HG03558 (cell line): ENCODE measurements around the gene ELOA2.
"Not testable (repeated sequence)": the region's sequence is repeated elsewhere in the genome, so short reads cannot be mapped to it uniquely, and the experiment has no call there.

Experiments
- ATAC-seq: cut with Tn5 transposase; IDR thresholded peaks from one replicate; pipeline ENCODE4 v1.9.1; 2021; ENCODE audit warnings: moderate number of reproducible peaks; ENCODE audit not compliant: unreplicated experiment; ENCODE audit errors: extremely low read depth

Gene ELOA2

DNA sequence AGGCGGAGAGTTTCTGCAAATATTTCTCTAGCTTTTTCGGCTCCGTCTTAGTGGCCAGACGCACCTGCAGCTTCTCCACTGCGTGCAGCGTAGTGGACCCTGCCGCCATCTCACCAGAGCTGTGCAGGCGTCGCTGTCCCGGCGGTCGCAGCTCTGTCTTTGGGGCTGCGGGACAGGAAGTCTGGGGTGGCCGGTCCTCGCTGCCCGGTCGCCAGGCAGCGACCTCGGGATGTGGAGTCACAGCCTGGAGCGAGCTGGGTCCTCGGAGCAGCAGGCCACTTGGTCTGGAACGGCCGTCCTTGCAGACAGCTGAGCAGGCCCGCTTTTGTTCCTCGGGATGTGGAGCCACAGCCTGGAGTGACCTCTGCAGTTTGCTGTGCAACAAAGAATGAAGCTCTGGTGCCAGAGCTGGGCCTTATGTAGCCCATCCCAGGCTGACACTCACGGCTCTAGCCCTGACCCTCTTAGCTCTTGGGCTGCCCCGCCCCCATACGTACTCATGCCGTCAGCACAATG lies at the start of gene ELOA2:
ELOA2 (minus strand) TSS at position 466 of the 516 bp plus-strand sequence; CDS start at position 109, 357 bp downstream.
- no peak for ATAC-seq

DNA sequence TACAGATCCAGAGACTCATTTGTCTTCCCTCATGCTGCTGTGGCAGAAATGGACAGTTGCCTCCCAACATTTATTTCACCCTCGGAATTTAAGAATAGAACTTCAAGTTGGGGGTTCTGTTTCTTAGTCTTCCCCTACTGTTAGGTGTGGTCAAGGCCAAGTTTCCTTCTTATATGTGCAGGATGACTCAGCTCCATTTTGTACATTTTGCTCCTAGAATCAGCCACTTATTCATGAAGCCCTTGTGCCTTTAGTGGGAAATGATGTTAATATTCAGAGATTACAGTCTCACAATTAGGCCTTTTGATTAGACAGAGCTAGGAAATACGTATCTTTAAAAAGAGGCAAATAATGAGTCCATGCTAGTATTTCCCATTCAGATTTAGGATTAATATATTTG lies 46.2 kb upstream of the ELOA2 start:
- ATAC-seq = no peak

- no peak for ATAC-seq
Measured at GRCh38 chr18:47080872-47081271, 45.5 kb upstream of the ELOA2 start.

GRCh38 chr18:47077111-47077510 lies 41.7 kb upstream of the ELOA2 start:
- no peak for ATAC-seq

- ATAC-seq = no peak
Measured at GRCh38 chr18:47075098-47075883, 39.9 kb upstream of the ELOA2 start.

- no peak for ATAC-seq
Measured at GRCh38 chr18:47067648-47068047, 32.2 kb upstream of the ELOA2 start.

DNA sequence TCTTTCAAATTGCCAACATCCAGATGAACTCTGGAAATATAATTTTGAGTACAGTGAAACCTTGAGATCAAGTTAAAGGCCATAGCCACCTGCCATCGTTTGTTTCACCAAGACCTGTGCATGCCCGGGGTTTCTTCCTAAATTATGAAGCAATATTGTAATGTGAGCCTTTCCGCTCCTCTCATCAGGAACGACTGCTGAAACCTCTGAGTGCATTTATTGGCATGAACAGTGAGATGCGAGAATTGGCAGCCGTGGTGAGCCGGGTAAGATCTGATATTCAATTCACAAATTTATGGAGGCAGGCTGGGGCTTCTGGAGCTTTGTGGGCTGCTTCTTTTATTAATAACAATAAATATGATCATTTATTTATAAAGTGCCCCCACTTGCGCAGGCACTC lies 27.7 kb upstream of the ELOA2 start:
- no peak for ATAC-seq

DNA sequence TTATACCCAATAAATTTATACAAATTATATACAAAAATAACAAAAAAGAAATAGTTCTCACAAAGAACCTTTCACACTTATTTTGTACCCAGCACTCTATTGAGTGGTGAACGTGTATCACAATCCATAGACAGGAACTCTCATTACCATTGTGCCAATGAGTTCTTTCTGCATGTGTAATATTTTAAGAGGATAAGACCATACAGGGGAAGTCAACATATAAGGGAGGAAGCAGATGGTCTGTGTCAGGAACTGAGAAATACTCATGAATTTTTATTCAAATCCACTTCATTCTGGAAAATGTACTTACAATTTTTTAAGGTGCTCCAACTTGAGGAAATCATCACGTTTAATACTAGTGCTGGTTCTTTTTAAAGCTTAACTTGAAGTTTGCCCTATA lies 27.1 kb upstream of the ELOA2 start:
- no peak for ATAC-seq

DNA sequence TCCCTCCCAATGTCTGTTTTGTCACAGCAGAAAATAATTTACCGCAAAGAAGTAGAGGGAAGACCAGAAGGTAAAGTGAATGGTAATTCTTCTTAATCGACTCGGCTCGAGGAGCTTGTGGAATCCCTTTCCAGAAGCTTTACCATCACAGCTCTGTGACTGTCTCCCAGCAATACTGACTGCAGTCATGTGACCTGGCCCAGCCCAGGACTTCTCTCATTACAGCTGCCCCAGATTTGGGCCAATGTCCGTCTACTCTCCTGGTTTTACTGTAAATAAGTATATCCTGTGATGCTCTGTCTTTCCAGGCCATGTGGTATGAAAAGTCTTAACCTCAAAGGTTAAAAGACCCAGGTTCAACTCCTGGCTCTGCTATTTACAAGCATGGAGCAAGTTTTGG lies 18.9 kb upstream of the ELOA2 start:
- ATAC-seq = no peak

GRCh38 chr18:47050468-47050867 lies 15.0 kb upstream of the ELOA2 start:
- no peak for ATAC-seq

- ATAC-seq = no peak
Measured at GRCh38 chr18:47040982-47041381, 5.6 kb upstream of the ELOA2 start.

DNA sequence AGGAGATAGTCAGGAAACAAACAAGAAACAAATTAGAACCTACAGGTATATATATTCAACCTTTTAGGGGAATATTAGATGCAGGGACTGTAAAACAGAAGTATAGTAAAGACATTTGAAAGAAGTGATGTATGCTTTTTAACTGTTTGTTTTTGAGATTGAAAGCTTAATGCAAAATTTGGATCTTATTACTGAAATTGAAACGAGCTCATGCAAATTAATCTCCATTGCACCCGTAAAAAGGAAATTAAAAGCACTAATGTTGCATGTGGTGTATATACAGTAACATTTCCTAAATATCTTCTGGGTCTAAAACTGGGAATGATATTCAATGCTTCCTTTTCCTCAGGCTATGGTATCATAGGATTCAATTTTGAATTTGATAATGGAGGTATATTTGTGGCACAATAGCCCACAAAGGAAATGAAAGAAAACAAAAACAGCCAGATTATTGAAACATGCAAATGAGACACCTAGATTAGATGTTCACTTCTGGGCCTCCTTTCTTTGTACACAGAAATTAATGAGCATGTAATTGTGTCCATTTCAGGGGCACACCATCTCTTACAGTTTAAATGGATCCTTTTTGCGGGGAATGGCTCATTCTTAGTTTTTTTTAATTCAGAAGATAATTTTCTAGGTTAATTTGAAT lies 1.6 kb upstream of the ELOA2 start:
- ATAC-seq = no peak

DNA sequence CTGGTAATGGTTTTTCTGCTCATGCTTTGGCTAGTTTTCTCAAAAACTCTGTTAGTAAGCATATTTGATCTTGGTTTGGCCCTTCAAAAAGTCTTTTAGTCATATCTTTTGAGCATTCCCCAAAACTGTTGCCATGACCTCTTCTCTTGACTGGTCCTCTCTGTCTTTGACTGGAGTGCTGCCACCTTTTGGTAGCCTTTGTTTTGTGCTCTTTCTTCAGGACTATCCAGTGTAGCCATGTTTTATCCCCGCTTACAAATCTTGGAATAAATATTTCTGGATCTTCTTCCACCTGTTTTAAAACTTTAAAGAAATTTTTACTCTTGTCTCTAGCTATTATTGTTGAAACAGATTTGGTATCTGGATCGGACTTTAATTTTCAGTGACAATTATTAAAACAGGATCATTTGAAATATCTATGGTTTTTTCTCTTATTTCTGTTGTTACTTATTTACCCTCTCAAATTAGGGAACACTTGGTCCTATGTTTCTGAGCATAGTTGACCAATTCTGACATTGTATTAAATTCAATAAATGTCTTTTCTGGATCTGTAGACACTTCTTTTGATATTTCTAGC lies 965 bp upstream of the ELOA2 start:
- ATAC-seq = no peak

DNA sequence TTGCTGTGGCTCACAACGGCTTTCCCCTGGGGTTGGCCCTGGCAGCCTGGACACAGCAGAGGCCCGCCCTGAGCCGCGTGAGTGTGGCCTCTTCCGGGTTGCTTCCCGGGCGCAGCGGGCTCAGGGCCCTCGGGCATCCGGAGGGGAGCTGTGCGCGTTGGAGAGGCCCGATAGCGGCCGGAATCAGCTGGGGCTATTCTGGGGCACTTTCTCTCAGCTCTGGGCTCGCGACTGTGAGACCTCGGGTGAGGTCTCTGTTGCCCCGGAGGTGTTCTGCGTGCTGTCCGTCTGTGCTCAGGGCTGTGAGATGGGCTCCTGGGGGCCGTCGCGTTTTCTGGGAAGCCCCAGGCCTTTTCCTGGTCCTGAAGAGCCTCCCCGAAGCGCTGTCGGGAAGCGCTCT lies 830 bp downstream of the ELOA2 start:
- not testable (repeated sequence) for ATAC-seq

DNA sequence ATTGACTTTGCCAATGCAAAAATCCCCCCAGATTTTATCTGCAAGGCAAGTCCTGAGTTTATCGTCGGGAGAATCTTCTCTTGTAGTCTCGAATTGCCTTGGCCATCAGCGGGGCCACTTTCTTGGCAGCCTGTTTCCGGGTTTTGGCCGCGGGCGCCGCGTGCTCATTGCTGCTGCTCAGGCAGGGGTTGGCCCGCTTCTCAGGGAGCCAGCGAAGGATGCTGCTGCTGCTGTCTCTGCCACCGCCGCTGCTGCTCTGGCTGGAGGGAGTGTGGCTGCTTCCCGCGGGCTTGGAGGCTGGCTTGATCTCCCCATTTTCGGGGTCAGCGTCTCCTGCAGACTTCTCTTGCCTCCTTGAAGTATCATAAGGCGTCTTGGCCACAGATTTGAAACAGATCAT lies 2.5 kb downstream of the ELOA2 start:
- no peak for ATAC-seq

GRCh38 chr18:47030887-47031286 lies 4.5 kb downstream of the ELOA2 start:
- not testable (repeated sequence) for ATAC-seq

GRCh38 chr18:47029684-47030353 lies 5.6 kb downstream of the ELOA2 start:
- not testable (repeated sequence) for ATAC-seq

- ATAC-seq = not testable (repeated sequence)
Measured at GRCh38 chr18:47028738-47029137, 6.7 kb downstream of the ELOA2 start.

GRCh38 chr18:47025557-47026174 lies 9.8 kb downstream of the ELOA2 start:
- ATAC-seq = not testable (repeated sequence)

DNA sequence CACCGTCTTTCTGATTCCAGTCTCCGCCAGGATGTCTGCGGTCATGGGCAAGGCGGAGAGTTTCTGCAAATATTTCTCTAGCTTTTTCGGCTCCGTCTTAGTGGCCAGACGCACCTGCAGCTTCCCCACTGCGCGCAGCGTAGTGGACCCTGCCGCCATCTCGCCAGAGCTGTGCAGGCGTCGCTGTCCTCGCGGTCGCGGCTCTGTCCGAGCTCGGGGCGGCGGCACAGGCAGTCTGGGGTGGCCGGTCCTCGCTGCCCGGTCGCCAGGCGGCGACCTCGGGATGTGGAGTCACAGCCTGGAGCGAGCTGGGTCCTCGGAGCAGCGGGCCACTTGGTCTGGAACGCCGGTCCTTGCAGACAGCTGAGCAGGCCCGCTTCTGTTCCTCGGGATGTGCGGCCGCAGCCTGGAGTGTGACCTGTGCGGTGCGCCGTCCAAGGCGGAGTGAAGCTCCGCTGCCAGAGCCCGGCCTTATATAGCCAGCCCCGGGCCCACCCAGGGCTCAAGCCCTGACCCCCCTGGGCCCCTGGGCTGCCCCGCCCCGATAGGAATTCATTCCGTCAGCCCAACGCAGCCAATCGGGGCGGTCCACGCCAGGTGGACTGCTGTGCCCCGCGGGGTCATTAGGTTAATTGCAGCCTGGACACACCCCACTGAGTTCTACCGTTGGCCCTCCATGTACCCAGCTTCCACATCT lies 11.5 kb downstream of the ELOA2 start:
- ATAC-seq = not testable (repeated sequence)
